HepG2 (cell line): ENCODE measurements around the gene SPATC1L. TPM values are rescaled to one million over a fixed set of nuclear protein-coding genes. Genes with fewer than 3 reads are reported as not detected.

ENCODE experiments used
- BORCS8-MEF2B ChIP-seq: sonication (generic); formaldehyde crosslinking; IDR thresholded peaks from 2 replicates; pipeline ENCODE4 v1.8.0; 2022; ENCODE audit warnings: mild to moderate bottlenecking, missing genetic modification reagents
- IKZF1 ChIP-seq: fragments of 450-650 bp; IDR thresholded peaks from 2 replicates; pipeline ENCODE4 v1.7.1; 2016
- IRX3 ChIP-seq: sonication (generic); formaldehyde crosslinking; IDR thresholded peaks from 2 replicates; pipeline ENCODE4 v1.8.1; 2023; ENCODE audit warnings: mild to moderate bottlenecking, low read depth, missing genetic modification reagents, borderline replicate concordance
- MEF2D ChIP-seq: sonication (generic); formaldehyde crosslinking; IDR thresholded peaks from 2 replicates; pipeline ENCODE4 v1.5.1; 2020; ENCODE audit warnings: mild to moderate bottlenecking, missing genetic modification reagents
- MTF2 ChIP-seq: sonication (generic); formaldehyde crosslinking; IDR thresholded peaks from 2 replicates; pipeline ENCODE4 v1.5.0; 2020; ENCODE audit warnings: missing genetic modification reagents, borderline replicate concordance
- MYC ChIP-seq: sonication (generic); formaldehyde crosslinking; IDR thresholded peaks from 2 replicates; pipeline ENCODE4 v1.9.0; 2021; ENCODE audit warnings: missing genetic modification reagents, borderline replicate concordance
- NCOA1 ChIP-seq: sonication (generic); formaldehyde crosslinking; IDR thresholded peaks from 2 replicates; pipeline ENCODE4 v1.9.0; 2021; ENCODE audit warnings: missing genetic modification reagents
- NR2F1 ChIP-seq, 2 experiments: fragments of 450-650 bp in 1 of 2; formaldehyde crosslinking in 1 of 2; IDR thresholded peaks; 2 replicates each; pipeline versions ENCODE4 v1.5.0 to v1.6.1; 2016 to 2020; ENCODE audit warnings: mild to moderate bottlenecking in 1 of 2, missing compliant biosample characterization in 1 of 2, missing genetic modification reagents in 1 of 2, moderate library complexity in 1 of 2
- PATZ1 ChIP-seq: sonication (generic); formaldehyde crosslinking; IDR thresholded peaks from 2 replicates; pipeline ENCODE4 v1.4.0; 2020; ENCODE audit warnings: missing genetic modification reagents
- PHF20 ChIP-seq: sonication (generic); formaldehyde crosslinking; IDR thresholded peaks from 2 replicates; pipeline ENCODE4 v1.5.0; 2020; ENCODE audit warnings: mild to moderate bottlenecking, missing genetic modification reagents
- PITX1 ChIP-seq: sonication (generic); formaldehyde crosslinking; IDR thresholded peaks from 2 replicates; pipeline ENCODE4 v1.5.1; 2020; ENCODE audit warnings: mild to moderate bottlenecking, missing genetic modification reagents
- RELA ChIP-seq: sonication (generic); formaldehyde crosslinking; IDR thresholded peaks from 2 replicates; pipeline ENCODE4 v1.4.0; 2020; ENCODE audit warnings: missing genetic modification reagents
- RERE ChIP-seq: IDR thresholded peaks from 2 replicates; pipeline ENCODE4 v1.6.1; 2016; ENCODE audit warnings: low read depth, missing genetic modification reagents, missing compliant biosample characterization
- SAP130 ChIP-seq: IDR thresholded peaks from 2 replicates; pipeline ENCODE4 v1.6.1; 2016; ENCODE audit warnings: low read depth
- SOX6 ChIP-seq, 2 experiments: fragments of 450-650 bp in 1 of 2; sonication (generic) in 1 of 2; formaldehyde crosslinking in 1 of 2; IDR thresholded peaks; 2 replicates each; pipeline versions ENCODE4 v1.4.0 to v1.6.1; 2017 to 2020; ENCODE audit warnings: antibody characterized with exemption in 1 of 2, mild to moderate bottlenecking in 1 of 2, missing genetic modification reagents in 1 of 2
- SP5 ChIP-seq: IDR thresholded peaks from 2 replicates; pipeline ENCODE4 v1.6.1; 2016; ENCODE audit warnings: low read depth, borderline replicate concordance
- ZIK1 ChIP-seq: sonication (generic); formaldehyde crosslinking; IDR thresholded peaks from 2 replicates; pipeline ENCODE4 v1.5.0; 2020; ENCODE audit warnings: mild to moderate bottlenecking, low read depth, missing genetic modification reagents, borderline replicate concordance
- ZNF160 ChIP-seq: sonication (generic); formaldehyde crosslinking; IDR thresholded peaks from 2 replicates; pipeline ENCODE4 v1.8.0; 2022; ENCODE audit warnings: mild to moderate bottlenecking, inconsistent platforms, missing genetic modification reagents
- ZNF329 ChIP-seq: sonication (generic); formaldehyde crosslinking; IDR thresholded peaks from 2 replicates; pipeline ENCODE4 v1.9.0; 2021; ENCODE audit warnings: low read depth, mild to moderate bottlenecking, missing genetic modification reagents
- ZNF383 ChIP-seq: sonication (generic); formaldehyde crosslinking; IDR thresholded peaks from 2 replicates; pipeline ENCODE4 v1.4.0; 2020; ENCODE audit warnings: missing genetic modification reagents, mild to moderate bottlenecking, borderline replicate concordance
- ZNF414 ChIP-seq: sonication (generic); formaldehyde crosslinking; IDR thresholded peaks from 2 replicates; pipeline ENCODE4 v1.5.0; 2020; ENCODE audit warnings: missing genetic modification reagents
- ZNF749 ChIP-seq: sonication (generic); formaldehyde crosslinking; IDR thresholded peaks from 2 replicates; pipeline ENCODE4 v1.8.0; 2022; ENCODE audit warnings: mild to moderate bottlenecking, missing genetic modification reagents, moderate library complexity, borderline replicate concordance
- ZNF773 ChIP-seq: sonication (generic); formaldehyde crosslinking; IDR thresholded peaks from 2 replicates; pipeline ENCODE4 v1.4.0; 2020; ENCODE audit warnings: missing genetic modification reagents, borderline replicate concordance
- polyA plus RNA-seq, 8 experiments: library from polyadenylated mRNA; depleted of rRNA in 3 of 8; stranded (reverse) in 7 of 8; unstranded in 1 of 8; fragments of >200 nt; fragmentation: Illumina TruSeq in 4 of 8; extraction: Trizol in 4 of 8; gene quantifications; 2 replicates each; pipeline versions ENCODE4 v1.2.1 to v1.2.3, GENCODE V29; 2011 to 2016; ENCODE audit warnings: low read depth in 4 of 8, missing spikeins in 1 of 8, mixed read lengths in 1 of 8; ENCODE audit not compliant: insufficient read depth in 1 of 8
- total RNA-seq, 5 experiments: library from RNA; depleted of rRNA; stranded (reverse); fragments of >200 nt; fragmentation: Illumina TruSeq; extraction: Trizol; gene quantifications; 2 replicates each; pipeline ENCODE4 v1.2.3, GENCODE V29; 2016; ENCODE audit warnings: low read depth in 1 of 5

Gene SPATC1L
- total and polyA plus RNA-seq, 2 of the 13 experiments (the other 11 are each of a cell fraction or from before 2014, with no cell fraction given): 1.4 to 3.3 TPM

- TF ChIP-seq SOX6 (IDR thresholded peaks at IDR 0.05): no peak
- TF ChIP-seq SOX6 (CRISPR knock-in tag; IDR thresholded peaks at IDR 0.05): no peak
- no peak; the same call in 1 of the 2 replicates for TF ChIP-seq ZIK1 (CRISPR knock-in tag)
- TF ChIP-seq MEF2D (CRISPR knock-in tag): no peak
- TF ChIP-seq ZNF773: 0 out of 2 replicates have a peak, but pooled peaks have one; percentile 9
- TF ChIP-seq ZNF160 (CRISPR knock-in tag): no peak
- no peak for TF ChIP-seq SP5 (CRISPR knock-in tag)
- peak; percentile 70; the same call in 1 of the 2 replicates for TF ChIP-seq ZNF414 (CRISPR knock-in tag)
- TF ChIP-seq NR2F1 (CRISPR knock-in tag; IDR thresholded peaks at IDR 0.05): no peak
- TF ChIP-seq IKZF1: no peak
- TF ChIP-seq ZNF383 (CRISPR knock-in tag): no peak
- no peak for TF ChIP-seq MYC (CRISPR knock-in tag)
- 0 out of 2 replicates have a peak, but pooled peaks have one; percentile 76 for TF ChIP-seq ZNF329 (CRISPR knock-in tag)
- TF ChIP-seq PITX1 (CRISPR knock-in tag): peak; percentile 62; the same call in 1 of the 2 replicates
- TF ChIP-seq NCOA1: 0 out of 2 replicates have a peak, but pooled peaks have one; percentile 77
- TF ChIP-seq RERE (CRISPR knock-in tag): no peak
- TF ChIP-seq BORCS8-MEF2B (CRISPR knock-in tag): no peak
- TF ChIP-seq ZNF749 (CRISPR knock-in tag): no peak
- no peak for TF ChIP-seq PATZ1 (CRISPR knock-in tag)
- no peak for TF ChIP-seq SAP130
- no peak for TF ChIP-seq MTF2 (CRISPR knock-in tag)
- TF ChIP-seq IRX3: peak; percentile 94
- TF ChIP-seq PHF20 (CRISPR knock-in tag): no peak
- TF ChIP-seq RELA: no peak
These were observed 29.2 kb downstream of the SPATC1L start (continued) for GRCh38 chr21:46154955-46155513.
